GM18520 (cell line): ENCODE results near the gene PTPN1.
"Not testable (repeated sequence)": the region's sequence is repeated elsewhere in the genome, so short reads cannot be mapped to it uniquely, and the experiment has no call there.

Experiments used
- ATAC-seq: cut with Tn5 transposase; IDR thresholded peaks from one replicate; pipeline ENCODE4 v1.9.1; 2021; ENCODE audit not compliant: unreplicated experiment

PTPN1 gene

GRCh38 chr20:50478162-50478990, 31.8 kb upstream of the PTPN1 start:
- no peak for ATAC-seq

GRCh38 chr20:50481741-50482140, 28.4 kb upstream of the PTPN1 start:
- no peak for ATAC-seq

GRCh38 chr20:50482396-50482981, 27.7 kb upstream of the PTPN1 start:
- ATAC-seq, result no peak

GRCh38 chr20:50484271-50484976, 25.8 kb upstream of the PTPN1 start:
- ATAC-seq, result no peak

- no peak for ATAC-seq
Measured at GRCh38 chr20:50487397-50487796, 22.8 kb upstream of the PTPN1 start.

GRCh38 chr20:50488236-50488806, 21.9 kb upstream of the PTPN1 start:
- peak; percentile 59 for ATAC-seq

- ATAC-seq, result no peak
Measured at GRCh38 chr20:50491168-50491567, 19.0 kb upstream of the PTPN1 start.

GRCh38 chr20:50491926-50492634, 18.1 kb upstream of the PTPN1 start:
- ATAC-seq, result no peak

GRCh38 chr20:50493881-50494253, 16.3 kb upstream of the PTPN1 start:
- ATAC-seq, result no peak

GRCh38 chr20:50494428-50494827, 15.8 kb upstream of the PTPN1 start:
- ATAC-seq, result no peak

GRCh38 chr20:50496773-50497385, 13.3 kb upstream of the PTPN1 start:
- ATAC-seq, result no peak

GRCh38 chr20:50498071-50498776, 12.0 kb upstream of the PTPN1 start:
- ATAC-seq, result no peak

- no peak for ATAC-seq
Measured at GRCh38 chr20:50499938-50500337, 10.2 kb upstream of the PTPN1 start.

GRCh38 chr20:50501972-50502745, 8.0 kb upstream of the PTPN1 start:
- no peak for ATAC-seq

- ATAC-seq, result no peak
Measured at GRCh38 chr20:50504231-50504823, 5.9 kb upstream of the PTPN1 start.

- ATAC-seq, result no peak
Measured at GRCh38 chr20:50506270-50506579, 4.0 kb upstream of the PTPN1 start.

- not testable (repeated sequence) for ATAC-seq
Measured at GRCh38 chr20:50507745-50508144, 2.4 kb upstream of the PTPN1 start.

GRCh38 chr20:50508171-50508755, 1.9 kb upstream of the PTPN1 start:
- ATAC-seq, result no peak
